Fibroblast of villous mesenchyme (primary cell): Measurements from ENCODE around the gene BRICD5. TPM values are rescaled to one million over a fixed set of nuclear protein-coding genes. Genes with fewer than 3 reads are reported as not detected.
"Not testable (repeated sequence)": the region's sequence is repeated elsewhere in the genome, so short reads cannot be mapped to it uniquely, and the experiment has no call there.

Source experiments
- DNase-seq: peaks from one replicate; pipeline ENCODE4 v3.0.0-alpha.2; 2010; ENCODE audit warnings: low read depth
- H3K4me3 ChIP-seq: 2 replicates; pipeline ENCODE4 v1.5.1; 2011; ENCODE audit warnings: low read depth, mild to moderate bottlenecking, low read length
- total RNA-seq: library from RNA; depleted of rRNA; stranded (reverse); fragments of >200 nt; gene quantifications from 2 replicates; pipeline ENCODE4 v1.2.3, GENCODE V29; 2012
- TF ChIP-seq, protein P1 (sequence below): IDR thresholded peaks from 2 replicates; pipeline ENCODE4 v1.5.1; 2012; ENCODE audit warnings: low read depth, mild to moderate bottlenecking, low read length; ENCODE audit not compliant: insufficient read depth

The BRICD5 gene
- total RNA-seq, 1 donor: 1.7 TPM

DNA sequence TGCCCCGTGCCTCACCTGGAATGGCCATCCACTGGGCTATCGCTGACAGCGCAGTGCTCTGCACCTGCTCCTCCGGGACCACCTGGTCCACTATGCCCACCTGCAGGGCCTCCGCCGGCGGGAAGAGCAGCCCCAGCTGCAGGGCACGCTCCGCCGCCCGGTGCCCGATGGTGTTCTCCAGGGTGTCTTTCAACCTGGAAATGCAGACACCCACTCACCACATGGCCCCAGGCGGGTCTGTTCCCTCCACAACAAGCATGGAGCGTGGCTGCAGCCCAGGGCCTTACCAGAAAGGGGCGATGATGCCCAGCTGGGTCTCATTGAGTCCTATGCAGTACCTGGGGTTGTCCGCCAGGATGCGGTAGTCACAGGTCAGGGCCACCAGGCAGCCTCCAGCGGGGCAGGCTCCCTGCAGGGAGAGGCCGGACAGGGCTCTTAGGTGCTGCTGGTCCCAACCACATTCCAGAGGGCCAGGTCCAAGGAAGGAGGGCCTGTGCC, 32.4 kb upstream of the BRICD5 start:
- no peak for DNase-seq
- no peak overlapping the region for H3K4me3 ChIP-seq
- TF ChIP-seq, protein P1, sequence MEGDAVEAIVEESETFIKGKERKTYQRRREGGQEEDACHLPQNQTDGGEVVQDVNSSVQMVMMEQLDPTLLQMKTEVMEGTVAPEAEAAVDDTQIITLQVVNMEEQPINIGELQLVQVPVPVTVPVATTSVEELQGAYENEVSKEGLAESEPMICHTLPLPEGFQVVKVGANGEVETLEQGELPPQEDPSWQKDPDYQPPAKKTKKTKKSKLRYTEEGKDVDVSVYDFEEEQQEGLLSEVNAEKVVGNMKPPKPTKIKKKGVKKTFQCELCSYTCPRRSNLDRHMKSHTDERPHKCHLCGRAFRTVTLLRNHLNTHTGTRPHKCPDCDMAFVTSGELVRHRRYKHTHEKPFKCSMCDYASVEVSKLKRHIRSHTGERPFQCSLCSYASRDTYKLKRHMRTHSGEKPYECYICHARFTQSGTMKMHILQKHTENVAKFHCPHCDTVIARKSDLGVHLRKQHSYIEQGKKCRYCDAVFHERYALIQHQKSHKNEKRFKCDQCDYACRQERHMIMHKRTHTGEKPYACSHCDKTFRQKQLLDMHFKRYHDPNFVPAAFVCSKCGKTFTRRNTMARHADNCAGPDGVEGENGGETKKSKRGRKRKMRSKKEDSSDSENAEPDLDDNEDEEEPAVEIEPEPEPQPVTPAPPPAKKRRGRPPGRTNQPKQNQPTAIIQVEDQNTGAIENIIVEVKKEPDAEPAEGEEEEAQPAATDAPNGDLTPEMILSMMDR: no peak

DNA sequence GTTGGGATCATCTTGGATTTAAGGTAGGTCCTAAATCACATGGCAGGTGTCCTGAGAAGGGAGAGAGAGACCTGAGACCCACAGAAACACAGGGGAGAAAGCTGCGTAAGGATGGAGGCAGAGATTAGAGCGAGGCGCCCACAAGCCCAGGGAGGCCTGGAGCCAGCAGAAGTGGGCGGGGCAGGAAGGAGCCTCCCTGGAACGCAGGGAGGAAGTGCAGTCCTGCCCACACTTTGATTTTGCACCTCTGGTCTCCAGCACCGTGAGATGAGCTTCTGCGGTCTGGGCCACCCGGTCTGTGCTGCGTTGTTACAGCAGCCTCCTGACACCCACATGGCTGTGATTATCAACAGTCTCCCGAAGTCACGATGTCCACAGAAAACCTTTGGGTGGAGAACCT, 31.9 kb upstream of the BRICD5 start:
- DNase-seq: no peak
- TF ChIP-seq, protein P1: no peak

DNA sequence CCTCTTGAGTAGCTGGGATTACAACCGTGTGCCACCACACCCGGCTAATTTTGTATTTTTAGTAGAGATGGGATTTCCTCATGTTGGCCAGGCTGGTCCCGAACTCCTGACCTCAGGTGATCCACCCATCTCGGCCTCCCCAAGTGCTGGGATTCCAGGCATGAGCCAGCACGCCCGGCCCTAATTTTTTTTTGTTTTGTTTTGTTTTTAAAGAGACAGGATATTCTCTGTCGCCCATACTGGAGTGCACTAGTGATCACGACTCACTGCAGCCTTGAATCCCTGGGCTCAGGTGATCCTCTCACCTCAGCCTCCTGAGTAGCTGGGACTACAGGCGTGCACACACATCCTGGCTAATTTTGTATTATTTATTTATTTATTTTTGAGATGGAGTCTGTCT, 29.7 kb upstream of the BRICD5 start:
- not testable (repeated sequence) for H3K4me3 ChIP-seq, DNase-seq

More for the DNA sequence above, 31.9 kb upstream of the BRICD5 start:
- no peak overlapping the region for H3K4me3 ChIP-seq

DNA sequence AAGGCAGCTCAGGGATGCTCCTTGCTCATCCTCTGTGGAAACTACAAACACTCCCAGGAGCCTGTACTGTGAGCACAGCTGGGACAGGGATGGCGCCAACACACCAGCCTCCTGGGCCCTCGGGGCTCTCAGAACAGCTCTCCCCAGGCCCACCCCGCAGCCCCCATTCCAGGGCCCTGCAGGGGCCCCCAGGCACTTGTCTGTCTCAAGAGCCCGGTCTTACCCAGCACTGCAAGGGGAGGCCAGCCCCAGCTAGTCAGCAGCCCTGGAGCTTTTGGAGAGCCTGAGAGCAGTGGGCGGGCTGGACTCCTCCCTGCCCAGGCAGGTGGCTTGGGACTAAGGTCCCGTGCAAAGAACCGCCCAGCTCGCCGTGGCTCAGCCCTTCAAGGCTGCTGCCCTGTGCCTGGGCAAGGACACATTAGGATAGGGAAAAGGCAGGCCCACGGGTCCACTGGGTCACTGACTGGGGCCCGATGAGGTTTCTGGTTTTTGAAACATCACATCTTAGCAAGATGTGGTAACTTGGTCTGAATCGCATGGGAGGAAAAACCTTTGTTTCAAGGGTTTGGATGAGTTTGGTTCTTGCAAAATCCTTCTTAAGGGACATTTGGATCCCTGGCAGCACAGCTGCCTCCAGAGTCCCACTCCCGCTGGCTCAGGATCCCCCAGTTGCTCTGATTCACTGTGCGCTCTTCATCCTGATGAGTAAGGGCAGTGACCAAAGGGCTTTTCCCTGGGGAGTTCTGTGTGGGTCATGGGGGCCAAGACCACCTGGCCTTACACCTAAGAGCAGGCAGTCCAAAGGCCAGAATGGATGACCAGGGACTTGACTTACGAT, 28.4 kb upstream of the BRICD5 start:
- DNase-seq: no peak
- TF ChIP-seq, protein P1: no peak
- no peak overlapping the region for H3K4me3 ChIP-seq

DNA sequence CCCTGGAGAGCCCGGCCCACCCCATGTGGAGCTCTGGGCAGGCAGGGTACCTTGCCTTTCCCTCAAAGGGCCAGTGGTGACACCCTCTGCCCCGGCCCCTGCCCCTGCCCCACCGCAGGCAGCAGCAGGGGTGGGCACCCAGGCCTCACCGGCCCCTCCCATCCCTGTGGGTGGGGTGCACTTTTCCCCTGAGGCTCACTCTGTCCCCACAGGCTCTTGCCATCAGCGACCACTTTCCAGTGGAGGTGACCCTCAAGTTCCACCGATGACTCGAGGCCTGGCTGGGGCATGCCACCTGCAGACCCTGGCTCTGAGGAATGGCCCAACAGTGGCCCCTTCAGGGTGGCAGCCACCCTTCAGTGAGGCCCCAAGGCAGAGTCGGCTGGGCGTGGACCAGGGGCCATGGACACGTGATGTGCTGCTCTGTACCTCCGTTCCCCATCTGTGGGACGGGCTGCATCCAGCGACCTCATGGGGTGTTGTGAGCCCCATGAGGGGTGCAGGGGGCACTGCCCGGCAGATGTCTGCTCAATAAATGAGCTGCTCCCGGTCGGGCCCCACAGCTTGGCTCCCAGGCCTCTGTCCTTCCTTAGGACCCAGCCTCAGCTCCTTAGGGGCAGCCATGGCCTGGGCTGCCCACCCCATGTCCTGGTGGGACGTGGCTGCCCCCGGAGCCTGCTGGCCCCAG, 27.6 kb upstream of the BRICD5 start:
- TF ChIP-seq, protein P1: no peak
- DNase-seq: no peak
- H3K4me3 ChIP-seq: no peak overlapping the region

DNA sequence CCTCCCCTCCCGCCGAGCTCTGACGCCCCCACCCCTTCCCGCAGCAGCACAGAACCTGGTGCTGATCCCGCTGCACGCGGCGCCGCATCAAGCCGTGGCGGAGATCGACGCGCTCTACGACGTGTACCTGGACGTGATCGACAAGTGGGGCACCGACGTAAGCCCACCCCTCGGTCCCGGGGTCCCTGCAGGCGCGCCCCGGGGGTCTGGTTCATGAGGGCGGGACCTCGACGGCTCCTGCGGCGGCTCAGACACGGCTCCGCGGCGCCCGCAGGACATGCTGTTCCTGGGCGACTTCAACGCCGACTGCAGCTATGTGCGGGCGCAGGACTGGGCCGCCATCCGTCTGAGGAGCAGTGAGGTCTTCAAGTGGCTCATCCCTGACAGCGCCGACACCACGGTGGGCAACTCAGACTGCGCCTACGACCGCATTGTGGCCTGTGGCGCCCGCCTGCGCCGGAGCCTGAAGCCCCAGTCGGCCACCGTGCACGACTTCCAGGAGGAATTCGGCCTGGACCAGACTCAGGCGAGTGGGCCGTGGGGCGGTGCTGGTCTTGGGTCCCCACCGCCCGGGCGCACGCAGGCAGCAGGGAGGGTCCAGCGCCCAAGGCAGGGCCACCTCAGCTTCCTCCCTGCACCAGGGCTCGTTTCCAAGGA, 27.0 kb upstream of the BRICD5 start:
- no peak for DNase-seq
- TF ChIP-seq, protein P1: no peak
- no peak overlapping the region for H3K4me3 ChIP-seq

DNA sequence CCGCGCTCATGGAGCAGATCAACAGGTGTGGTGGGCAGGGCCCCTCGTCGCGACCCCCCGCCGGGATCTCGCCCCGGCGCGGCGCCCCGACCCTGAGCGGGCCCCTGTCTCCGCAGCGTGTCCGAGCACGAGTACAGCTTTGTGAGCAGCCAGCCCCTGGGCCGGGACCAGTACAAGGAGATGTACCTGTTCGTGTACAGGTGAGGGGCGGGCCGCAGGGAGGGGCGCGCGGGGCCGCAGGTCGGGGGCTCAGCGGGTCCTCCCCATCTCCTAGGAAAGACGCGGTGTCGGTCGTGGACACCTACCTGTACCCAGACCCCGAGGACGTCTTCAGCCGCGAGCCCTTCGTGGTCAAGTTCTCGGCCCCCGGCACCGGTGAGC, 26.4 kb upstream of the BRICD5 start:
- DNase-seq: no peak
- peak overlapping the region; percentile 43 for H3K4me3 ChIP-seq
- TF ChIP-seq, protein P1: no peak
